Mesendoderm (in vitro differentiated cells): ENCODE data around the gene BECN2.
"Not testable (repeated sequence)": the region's sequence is repeated elsewhere in the genome, so short reads cannot be mapped to it uniquely, and the experiment has no call there.

ENCODE experiments used
- DNase-seq: peaks from one replicate; pipeline ENCODE4 v3.0.0; 2013
- H2AK5ac ChIP-seq: 2 replicates; pipeline ENCODE4 v1.6.1; 2013; ENCODE audit warnings: low read length, inconsistent platforms
- H2BK120ac ChIP-seq: 2 replicates; pipeline ENCODE4 v1.6.1; 2013; ENCODE audit warnings: low read depth, mild to moderate bottlenecking, low read length, moderate library complexity, mixed read lengths
- H2BK15ac ChIP-seq: replicated peaks from 2 replicates; pipeline ENCODE4 v1.6.1; 2013; ENCODE audit warnings: low read depth, mild to moderate bottlenecking, moderate library complexity
- H2BK5ac ChIP-seq: 2 replicates; pipeline ENCODE4 v1.6.1; 2013; ENCODE audit warnings: low read length, inconsistent platforms
- H3K18ac ChIP-seq: 2 replicates; pipeline ENCODE4 v1.6.1; 2013; ENCODE audit warnings: mild to moderate bottlenecking, low read length, mixed read lengths
- H3K23ac ChIP-seq: one replicate; pipeline ENCODE4 v1.6.1; 2013; ENCODE audit warnings: low read length
- H3K27ac ChIP-seq: 2 replicates; pipeline ENCODE4 v1.5.1; 2013; ENCODE audit warnings: low read depth, mild to moderate bottlenecking, inconsistent platforms, low read length, moderate library complexity
- H3K27me3 ChIP-seq: 2 replicates; pipeline ENCODE4 v1.6.1; 2013; ENCODE audit warnings: low read length, control low read depth, mild to moderate bottlenecking, inconsistent platforms; ENCODE audit not compliant: insufficient read depth, poor library complexity
- H3K36me3 ChIP-seq: 2 replicates; pipeline ENCODE4 v1.6.1; 2013; ENCODE audit warnings: low read length, inconsistent platforms; ENCODE audit not compliant: control insufficient read depth, insufficient read depth
- H3K4ac ChIP-seq: one replicate; pipeline ENCODE4 v1.6.1; 2013; ENCODE audit warnings: low read depth, mild to moderate bottlenecking, low read length, moderate library complexity
- H3K4me1 ChIP-seq: 2 replicates; pipeline ENCODE4 v1.6.1; 2013; ENCODE audit warnings: low read depth, low read length, inconsistent platforms; ENCODE audit not compliant: control insufficient read depth
- H3K4me2 ChIP-seq: 2 replicates; pipeline ENCODE4 v1.6.1; 2013; ENCODE audit warnings: low read length
- H3K4me3 ChIP-seq: 2 replicates; pipeline ENCODE4 v1.5.1; 2013; ENCODE audit warnings: mild to moderate bottlenecking, low read length
- H3K56ac ChIP-seq: one replicate; pipeline ENCODE4 v1.6.1; 2013; ENCODE audit warnings: low read length
- H3K79me1 ChIP-seq: 2 replicates; pipeline ENCODE4 v1.6.1; 2013; ENCODE audit warnings: low read length, inconsistent platforms
- H3K79me2 ChIP-seq: 2 replicates; pipeline ENCODE4 v1.6.1; 2013; ENCODE audit warnings: mild to moderate bottlenecking, low read length; ENCODE audit not compliant: control insufficient read depth, insufficient read depth
- H3K9ac ChIP-seq: 2 replicates; pipeline ENCODE4 v1.6.1; 2013; ENCODE audit warnings: low read length, inconsistent platforms
- H4K5ac ChIP-seq: one replicate; pipeline ENCODE4 v1.6.1; 2013; ENCODE audit warnings: low read length
- H4K8ac ChIP-seq: one replicate; pipeline ENCODE4 v1.6.1; 2013; ENCODE audit warnings: low read depth, mild to moderate bottlenecking, control low read depth, low read length, moderate library complexity
- WGBS: extraction: QIAGEN DNeasy Blood & Tissue Kit; methylation state at CpG from one replicate; pipeline ENCODE4 v1.1.7; 2013; ENCODE audit warnings: low lambda C conversion rate, missing lambda C conversion rate; ENCODE audit not compliant: insufficient coverage; ENCODE audit errors: extremely low coverage; 5-methylcytosine and 5-hydroxymethylcytosine counted together

BECN2 gene

DNA sequence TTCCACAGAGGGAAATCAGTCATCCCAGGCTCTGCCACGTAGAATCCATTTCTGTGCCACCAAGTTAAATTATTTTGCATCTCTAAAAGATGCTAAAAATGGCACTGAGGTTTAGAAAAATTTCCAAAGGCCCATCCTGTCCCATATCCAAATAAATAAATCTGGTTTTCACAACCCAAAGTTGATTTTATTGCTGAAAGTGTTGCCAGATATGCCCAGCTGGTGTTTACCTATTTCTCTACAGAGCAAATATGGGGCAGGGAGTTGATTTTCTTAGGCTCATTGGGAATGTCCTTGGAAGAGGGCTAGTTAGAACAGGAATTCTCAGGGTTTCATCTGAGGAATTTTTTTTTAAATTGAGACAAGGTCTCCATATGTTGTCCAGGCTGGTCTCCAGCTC, 22.4 kb downstream of the BECN2 start:
- H3K23ac ChIP-seq: no peak overlapping the region
- WGBS: no CpG with 5 or more reads among the region's 1 CpG
- H3K4me3 ChIP-seq: no peak overlapping the region
- H3K79me2 ChIP-seq: no peaks in the 10 kb centered on the region
- H3K56ac ChIP-seq: no peak overlapping the region
- no peak overlapping the region for H2BK15ac ChIP-seq
- no peak overlapping the region for H4K8ac ChIP-seq
- no peaks in the 10 kb centered on the region for H3K36me3 ChIP-seq
- no peak overlapping the region for H4K5ac ChIP-seq
- no peak overlapping the region for H2BK5ac ChIP-seq
- no peak overlapping the region for H3K18ac ChIP-seq
- no peak for DNase-seq
- H3K4me1 ChIP-seq: no peaks in the 10 kb centered on the region
- no peak overlapping the region for H2AK5ac ChIP-seq
- no peak overlapping the region for H3K9ac ChIP-seq
- no peaks in the 10 kb centered on the region for H3K79me1 ChIP-seq
- H3K4me2 ChIP-seq: no peak overlapping the region
- no peak overlapping the region for H2BK120ac ChIP-seq
- no peak overlapping the region for H3K4ac ChIP-seq
- no peaks in the 10 kb centered on the region for H3K27me3 ChIP-seq
- H3K27ac ChIP-seq: no peak overlapping the region

DNA sequence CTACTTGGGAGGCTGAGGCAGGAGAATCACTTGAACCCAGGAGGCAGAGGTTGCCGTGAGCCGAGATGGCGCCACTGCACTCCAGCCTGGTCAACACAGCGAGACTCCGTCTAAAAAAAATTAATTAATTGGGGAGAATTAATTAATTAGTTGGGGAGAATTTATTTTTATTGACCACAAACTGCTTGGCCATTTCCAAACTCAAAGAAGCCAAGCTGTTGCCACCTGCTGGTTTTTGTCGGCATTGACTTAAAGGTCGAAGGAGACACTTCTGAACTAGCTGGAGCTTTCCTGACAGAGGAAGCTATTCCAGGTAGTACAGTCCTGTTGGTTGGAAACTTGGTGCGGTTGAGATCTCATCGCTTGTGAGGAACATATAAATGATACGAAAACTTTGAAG, 28.2 kb downstream of the BECN2 start:
- H4K5ac ChIP-seq: no peak overlapping the region
- no peaks in the 10 kb centered on the region for H3K36me3 ChIP-seq
- no peaks in the 10 kb centered on the region for H3K79me2 ChIP-seq
- no peak overlapping the region for H3K9ac ChIP-seq
- H3K4me2 ChIP-seq: no peak overlapping the region
- no peak overlapping the region for H2BK120ac ChIP-seq
- H3K79me1 ChIP-seq: no peaks in the 10 kb centered on the region
- no peak overlapping the region for H3K56ac ChIP-seq
- no peak overlapping the region for H3K4me3 ChIP-seq
- H2AK5ac ChIP-seq: no peak overlapping the region
- H3K27ac ChIP-seq: no peak overlapping the region
- no peak overlapping the region for H3K23ac ChIP-seq
- no peaks in the 10 kb centered on the region for H3K27me3 ChIP-seq
- H2BK5ac ChIP-seq: no peak overlapping the region
- H2BK15ac ChIP-seq: no peak overlapping the region
- no peaks in the 10 kb centered on the region for H3K4me1 ChIP-seq
- WGBS: no CpG with 5 or more reads among the region's 10 CpGs
- DNase-seq: peak; percentile 74
- H4K8ac ChIP-seq: no peak overlapping the region
- no peak overlapping the region for H3K18ac ChIP-seq
- no peak overlapping the region for H3K4ac ChIP-seq

DNA sequence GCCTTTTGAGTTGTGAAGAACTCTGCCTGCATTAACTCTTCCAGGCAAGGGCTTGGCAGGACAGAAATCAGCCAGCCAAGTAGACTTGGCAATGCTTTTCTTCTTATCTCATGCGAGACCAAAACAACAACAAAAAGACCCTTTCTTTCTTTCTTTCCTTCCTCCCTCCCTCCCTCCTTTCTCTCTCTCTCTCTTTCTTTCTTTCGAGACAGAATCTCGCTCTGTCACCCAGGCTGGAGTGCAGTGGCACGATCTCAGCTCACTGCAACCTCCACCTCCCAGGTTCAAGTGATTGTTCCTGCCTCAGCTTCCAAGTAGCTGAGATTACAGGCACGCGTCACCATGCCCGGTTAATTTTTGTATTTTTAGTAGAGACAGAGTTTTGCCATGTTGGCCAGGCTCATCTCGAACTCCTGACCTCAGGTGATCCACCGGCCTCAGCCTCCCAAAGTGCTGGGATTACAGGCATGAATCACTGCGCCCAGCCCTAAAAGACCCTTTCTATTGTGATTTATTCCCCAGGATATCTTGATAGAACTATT, 30.9 kb downstream of the BECN2 start:
- H2BK120ac ChIP-seq, H3K27me3 ChIP-seq, H3K4me3 ChIP-seq, H3K27ac ChIP-seq, H3K4ac ChIP-seq, H2AK5ac ChIP-seq, H2BK15ac ChIP-seq, H2BK5ac ChIP-seq, H3K18ac ChIP-seq, H3K56ac ChIP-seq, H3K23ac ChIP-seq, H3K36me3 ChIP-seq, DNase-seq, H4K8ac ChIP-seq, H3K4me2 ChIP-seq, H4K5ac ChIP-seq, H3K79me1 ChIP-seq, H3K79me2 ChIP-seq, H3K9ac ChIP-seq, H3K4me1 ChIP-seq: not testable (repeated sequence)
- WGBS: no CpG with 5 or more reads among the region's 10 CpGs

DNA sequence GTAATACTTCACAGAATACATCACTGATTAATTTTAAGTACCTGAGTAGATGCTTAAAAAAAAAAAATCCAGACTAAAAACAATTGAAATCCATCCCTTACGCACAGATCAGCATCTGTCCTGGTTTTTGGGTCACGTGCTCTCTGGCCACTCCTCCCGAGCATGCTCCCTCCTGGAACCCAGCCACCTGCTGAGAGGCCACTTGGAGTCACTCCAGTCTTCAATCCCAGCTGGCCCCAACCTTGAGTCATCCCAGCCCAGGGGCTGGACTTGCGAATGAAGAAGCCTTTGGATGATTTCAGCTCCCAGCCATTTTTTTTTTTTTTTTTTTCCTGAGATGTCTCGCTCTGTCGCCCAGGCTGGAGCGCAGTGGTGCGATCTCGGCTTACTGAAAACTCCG, 32.5 kb downstream of the BECN2 start:
- peak; percentile 91 for DNase-seq

DNA sequence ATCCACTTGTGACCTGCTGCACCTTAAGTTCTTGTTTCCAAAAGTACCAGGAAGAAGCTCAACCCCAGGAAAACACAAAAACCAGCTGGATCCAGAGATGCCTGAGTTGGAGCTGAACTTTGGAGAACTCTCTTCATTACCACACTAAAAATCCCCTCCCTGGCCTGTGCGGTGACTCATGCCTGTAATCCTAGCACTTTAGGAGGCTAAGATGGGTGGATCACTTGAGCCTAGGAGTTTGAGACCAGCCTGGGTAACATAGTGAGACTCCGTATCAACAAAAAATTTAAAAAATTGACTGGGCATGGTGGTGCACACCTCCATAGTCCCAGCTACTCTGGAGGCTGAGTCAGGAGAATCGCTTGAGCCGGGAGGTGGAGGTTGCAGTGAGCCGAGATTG, 35.2 kb downstream of the BECN2 start:
- Histone ChIP-seq H3K4me3 (no peak overlapping the region), H2BK120ac (no peak overlapping the region), H3K4me2 (no peak overlapping the region), H3K36me3 (no peaks in the 10 kb centered on the region), H2BK5ac (no peak overlapping the region), H3K27ac (no peak overlapping the region), H3K4ac (no peak overlapping the region), H3K18ac (no peak overlapping the region), H3K79me2 (no peaks in the 10 kb centered on the region), H2BK15ac (no peak overlapping the region), H3K79me1 (no peaks in the 10 kb centered on the region), H2AK5ac (no peak overlapping the region), H3K27me3 (no peaks in the 10 kb centered on the region), H4K5ac (no peak overlapping the region), H4K8ac (no peak overlapping the region), H3K56ac (no peak overlapping the region), H3K23ac (no peak overlapping the region), H3K9ac (no peak overlapping the region), H3K4me1 (no peaks in the 10 kb centered on the region)
- DNase-seq: no peak
- WGBS: no CpG with 5 or more reads among the region's 5 CpGs

More for the DNA sequence above, 32.5 kb downstream of the BECN2 start:
- no peaks in the 10 kb centered on the region for H3K79me1 ChIP-seq
- H4K5ac ChIP-seq: no peak overlapping the region
- no peak overlapping the region for H2BK5ac ChIP-seq
- H3K23ac ChIP-seq: no peak overlapping the region
- no CpG with 5 or more reads among the region's 10 CpGs for WGBS
- H3K36me3 ChIP-seq: no peaks in the 10 kb centered on the region
- H3K79me2 ChIP-seq: no peaks in the 10 kb centered on the region
- H2BK120ac ChIP-seq: no peak overlapping the region
- no peak overlapping the region for H3K27ac ChIP-seq
- no peak overlapping the region for H4K8ac ChIP-seq
- no peak overlapping the region for H3K56ac ChIP-seq
- H2AK5ac ChIP-seq: no peak overlapping the region
- H3K4ac ChIP-seq: no peak overlapping the region
- no peaks in the 10 kb centered on the region for H3K27me3 ChIP-seq
- H3K4me2 ChIP-seq: no peak overlapping the region
- H3K4me3 ChIP-seq: no peak overlapping the region
- no peaks in the 10 kb centered on the region for H3K4me1 ChIP-seq
- no peak overlapping the region for H3K9ac ChIP-seq
- no peak overlapping the region for H2BK15ac ChIP-seq
- no peak overlapping the region for H3K18ac ChIP-seq

DNA sequence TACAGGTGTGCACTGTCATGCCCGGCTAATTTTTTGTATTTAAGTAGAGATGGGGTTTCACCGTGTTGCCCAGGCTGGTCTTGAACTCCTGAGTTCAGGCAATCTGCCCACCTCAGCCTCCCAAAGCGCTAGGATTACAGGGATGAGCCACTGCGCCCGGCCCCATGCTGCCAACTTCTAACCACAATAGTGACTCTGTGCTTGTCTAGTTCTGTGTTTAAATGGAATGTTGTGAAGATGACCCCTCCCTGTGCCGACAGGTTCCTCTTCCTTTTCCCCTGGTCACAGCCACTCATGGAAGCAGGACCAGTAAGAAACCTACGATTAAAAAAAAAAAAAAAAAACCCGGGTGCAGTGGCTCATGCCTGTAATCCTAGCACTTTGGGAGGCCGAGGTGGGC, 36.6 kb downstream of the BECN2 start:
- no peak overlapping the region for H4K5ac ChIP-seq
- H3K4ac ChIP-seq: no peak overlapping the region
- no peak overlapping the region for H2BK120ac ChIP-seq
- DNase-seq: no peak
- H3K23ac ChIP-seq: no peak overlapping the region
- no peak overlapping the region for H2BK5ac ChIP-seq
- no peaks in the 10 kb centered on the region for H3K36me3 ChIP-seq
- H3K27ac ChIP-seq: no peak overlapping the region
- H3K4me2 ChIP-seq: no peak overlapping the region
- H2AK5ac ChIP-seq: no peak overlapping the region
- WGBS: no CpG with 5 or more reads among the region's 9 CpGs
- H3K56ac ChIP-seq: no peak overlapping the region
- H3K9ac ChIP-seq: no peak overlapping the region
- no peaks in the 10 kb centered on the region for H3K4me1 ChIP-seq
- no peak overlapping the region for H3K4me3 ChIP-seq
- H3K18ac ChIP-seq: no peak overlapping the region
- no peaks in the 10 kb centered on the region for H3K79me1 ChIP-seq
- H3K27me3 ChIP-seq: no peaks in the 10 kb centered on the region
- no peaks in the 10 kb centered on the region for H3K79me2 ChIP-seq
- no peak overlapping the region for H4K8ac ChIP-seq
- H2BK15ac ChIP-seq: no peak overlapping the region
